Skeletal muscle tissue (tissue), 4 donors: ENCODE measurements around the gene DPEP2. TPM values are rescaled to one million over a fixed set of nuclear protein-coding genes. Genes with fewer than 3 reads are reported as not detected.

Experiments
- H3K27ac ChIP-seq: one replicate; pipeline ENCODE4 v1.7.0; 2013; ENCODE audit warnings: mild to moderate bottlenecking, low read depth, low read length, inconsistent platforms
- H3K27me3 ChIP-seq, 3 donors: one replicate each; pipeline ENCODE4 v1.7.0; 2013; ENCODE audit warnings: low read length in 3 of 3; ENCODE audit not compliant: control insufficient read depth in 3 of 3, insufficient read depth in 3 of 3
- H3K36me3 ChIP-seq, 3 donors: one replicate each; pipeline ENCODE4 v1.7.0; 2013; ENCODE audit warnings: low read length in 3 of 3; ENCODE audit not compliant: control insufficient read depth in 3 of 3, insufficient read depth in 3 of 3
- H3K4me1 ChIP-seq, 3 donors: one replicate each; pipeline ENCODE4 v1.7.0; 2013; ENCODE audit warnings: low read length in 3 of 3, mild to moderate bottlenecking in 3 of 3; ENCODE audit not compliant: control insufficient read depth in 3 of 3, insufficient read depth in 3 of 3
- H3K4me3 ChIP-seq, 3 donors: one replicate each; pipeline ENCODE4 v1.7.0; 2013; ENCODE audit warnings: low read length in 3 of 3
- H3K9ac ChIP-seq, 3 donors: one replicate each; pipeline ENCODE4 v1.7.0; 2013; ENCODE audit warnings: low read length in 3 of 3, mild to moderate bottlenecking in 3 of 3, moderate library complexity in 2 of 3, low read depth in 1 of 3
- H3K9me3 ChIP-seq, 3 donors: one replicate each; pipeline ENCODE4 v1.7.0; 2013; ENCODE audit warnings: low read length in 3 of 3; ENCODE audit not compliant: control insufficient read depth in 3 of 3
- total RNA-seq: library from RNA; depleted of rRNA; stranded (reverse); fragments of >200 nt; gene quantifications from one replicate; pipeline ENCODE4 v1.2.3, GENCODE V29; 2014
- donor health status: Osteomylitis.

The DPEP2 gene
- total RNA-seq, 1 donor from 2014 or later = 1.0 TPM

- peak within 1 kb of the TSS; percentile 88 to 97 (median 92) for H3K4me3 ChIP-seq
- H3K9me3 ChIP-seq = no peaks in the 10 kb centered on the region
- no peaks in the 10 kb centered on the region for H3K27me3 ChIP-seq
- H3K9ac ChIP-seq = peak within 1 kb of the TSS; percentile 92 to 98 (median 92)
- peaks cover 47 to 51% (median 47%) of the 10 kb centered on the region in 3 donors for H3K4me1 ChIP-seq
- H3K36me3 ChIP-seq = no peaks in the 10 kb centered on the region
- peak within 1 kb of the TSS; percentile 93 for H3K27ac ChIP-seq
Observed at GRCh38 chr16:67968400-67969253, 30.7 kb downstream of the DPEP2 start, which contains the start of gene SLC12A4. TSS of gene SLC12A4 (minus strand) at chr16:67968637. CDS start at chr16:67968553, 84 bp downstream.

- peaks cover 0 to 4% (median 1%) of the 10 kb centered on the region in 3 donors for H3K36me3 ChIP-seq
- peak overlapping the region; percentile 93 for H3K27ac ChIP-seq
- H3K27me3 ChIP-seq = no peaks in the 10 kb centered on the region
- no peaks in the 10 kb centered on the region for H3K9me3 ChIP-seq
- H3K4me1 ChIP-seq = peaks cover 53 to 58% (median 53%) of the 10 kb centered on the region in 3 donors
- H3K9ac ChIP-seq = peak overlapping the region; percentile 92 to 98 (median 92)
- H3K4me3 ChIP-seq = peak overlapping the region; percentile 88 to 97 (median 92)
Observed at GRCh38 chr16:67967958-67968399, 31.3 kb downstream of the DPEP2 start.

GRCh38 chr16:67967183-67967957 lies 31.9 kb downstream of the DPEP2 start:
- Histone ChIP-seq H3K9me3 (no peaks in the 10 kb centered on the region), H3K27ac (peak overlapping the region; percentile 93), H3K4me3 (peak overlapping the region; percentile 88 to 97 (median 92)), H3K9ac (peak overlapping the region; percentile 92 to 98 (median 92)), H3K4me1 (peaks cover 59 to 64% (median 59%) of the 10 kb centered on the region in 3 donors), H3K36me3 (peaks cover 6 to 9% (median 6%) of the 10 kb centered on the region in 3 donors), H3K27me3 (no peaks in the 10 kb centered on the region)

- peak overlapping the region; percentile 93 for H3K27ac ChIP-seq
- H3K4me3 ChIP-seq = peak overlapping the region; percentile 88 to 97 (median 92)
- H3K36me3 ChIP-seq = peaks cover 13 to 16% (median 13%) of the 10 kb centered on the region in 3 donors
- H3K9me3 ChIP-seq = no peaks in the 10 kb centered on the region
- H3K27me3 ChIP-seq = no peaks in the 10 kb centered on the region
- H3K4me1 ChIP-seq = peaks cover 66 to 71% (median 66%) of the 10 kb centered on the region in 3 donors
- H3K9ac ChIP-seq = peak overlapping the region; percentile 92 to 98 (median 92)
Observed at GRCh38 chr16:67966549-67967182, 32.6 kb downstream of the DPEP2 start.

GRCh38 chr16:67965668-67966548 lies 33.4 kb downstream of the DPEP2 start:
- H3K27me3 ChIP-seq = no peaks in the 10 kb centered on the region
- peak overlapping the region; percentile 92 to 98 (median 92) for H3K9ac ChIP-seq
- H3K27ac ChIP-seq = peak overlapping the region; percentile 93
- peak overlapping the region; percentile 88 to 97 (median 92) for H3K4me3 ChIP-seq
- peaks cover 19 to 23% (median 21%) of the 10 kb centered on the region in 3 donors for H3K36me3 ChIP-seq
- H3K9me3 ChIP-seq = no peaks in the 10 kb centered on the region
- peaks cover 73 to 78% (median 74%) of the 10 kb centered on the region in 3 donors for H3K4me1 ChIP-seq

- H3K27me3 ChIP-seq = no peaks in the 10 kb centered on the region
- peak overlapping the region; percentile 93 for H3K27ac ChIP-seq
- H3K4me3 ChIP-seq = peak overlapping the region in 1 of 3 donors; percentile 58
- H3K9ac ChIP-seq = peak overlapping the region; percentile 14 to 98 (median 63)
- H3K4me1 ChIP-seq = peaks cover 86 to 91% (median 87%) of the 10 kb centered on the region in 3 donors
- peaks cover 27 to 35% (median 33%) of the 10 kb centered on the region in 3 donors for H3K36me3 ChIP-seq
- no peaks in the 10 kb centered on the region for H3K9me3 ChIP-seq
Observed at GRCh38 chr16:67964477-67965131, 34.7 kb downstream of the DPEP2 start.

- peaks cover 91 to 95% (median 92%) of the 10 kb centered on the region in 3 donors for H3K4me1 ChIP-seq
Observed at GRCh38 chr16:67963662-67964321, 35.5 kb downstream of the DPEP2 start.

GRCh38 chr16:67963292-67963661 lies 36.0 kb downstream of the DPEP2 start:
- Histone ChIP-seq H3K27ac (peak overlapping the region; percentile 93), H3K4me1 (peaks cover 95 to 97% (median 95%) of the 10 kb centered on the region in 3 donors), H3K9me3 (no peaks in the 10 kb centered on the region), H3K27me3 (no peaks in the 10 kb centered on the region), H3K36me3 (peaks cover 32 to 44% (median 42%) of the 10 kb centered on the region in 3 donors), H3K4me3 (peak overlapping the region in 2 of 3 donors; percentile 28 to 41), H3K9ac (peak overlapping the region; percentile 2 to 98 (median 28))

More at GRCh38 chr16:67963662-67964321, 35.5 kb downstream of the DPEP2 start:
- Histone ChIP-seq H3K9ac (peak overlapping the region in 2 of 3 donors; percentile 2 to 98), H3K9me3 (no peaks in the 10 kb centered on the region), H3K4me3 (peak overlapping the region; percentile 28 to 58 (median 31)), H3K36me3 (peaks cover 27 to 39% (median 38%) of the 10 kb centered on the region in 3 donors), H3K27ac (peak overlapping the region; percentile 93), H3K27me3 (no peaks in the 10 kb centered on the region)
